ENCODE data around the gene ZNF69.
"Not testable (repeated sequence)": the region's sequence is repeated elsewhere in the genome, so short reads cannot be mapped to it uniquely, and the experiment has no call there.

ZNF69 gene

GRCh38 chr19:11887611-11888531 lies at the start of gene ZNF69:
Gene ZNF69 (plus strand): TSS chr19:11887782. CDS start chr19:11887924, 142 bp downstream.
- peak; percentile 29 for DNase-seq

- no peak for DNase-seq
These were observed 43.9 kb upstream of the ZNF69 start for GRCh38 chr19:11843722-11844121.

- not testable (repeated sequence) for DNase-seq
These were observed 40.0 kb upstream of the ZNF69 start for GRCh38 chr19:11847615-11848014.

DNA sequence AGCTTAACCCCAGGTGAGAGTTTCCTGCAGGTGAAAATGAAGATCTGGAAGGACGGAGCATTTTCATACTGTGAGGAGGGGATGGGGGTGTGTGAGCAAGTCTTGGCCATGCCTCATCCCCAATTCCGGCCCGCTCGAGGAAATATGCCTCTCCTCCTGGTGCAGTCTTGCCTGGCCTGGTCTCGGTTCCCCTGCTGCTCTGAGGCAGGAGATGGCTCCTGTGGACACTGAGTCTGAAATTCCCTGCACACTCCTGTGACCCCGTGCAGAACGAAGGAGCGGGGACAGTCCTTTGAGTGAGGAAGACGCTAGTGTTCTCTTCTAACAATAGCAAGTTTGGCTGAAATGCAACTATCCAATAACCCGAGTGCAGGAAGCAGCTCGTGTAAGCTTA lies 39.4 kb upstream of the ZNF69 start:
- no peak for DNase-seq

DNA sequence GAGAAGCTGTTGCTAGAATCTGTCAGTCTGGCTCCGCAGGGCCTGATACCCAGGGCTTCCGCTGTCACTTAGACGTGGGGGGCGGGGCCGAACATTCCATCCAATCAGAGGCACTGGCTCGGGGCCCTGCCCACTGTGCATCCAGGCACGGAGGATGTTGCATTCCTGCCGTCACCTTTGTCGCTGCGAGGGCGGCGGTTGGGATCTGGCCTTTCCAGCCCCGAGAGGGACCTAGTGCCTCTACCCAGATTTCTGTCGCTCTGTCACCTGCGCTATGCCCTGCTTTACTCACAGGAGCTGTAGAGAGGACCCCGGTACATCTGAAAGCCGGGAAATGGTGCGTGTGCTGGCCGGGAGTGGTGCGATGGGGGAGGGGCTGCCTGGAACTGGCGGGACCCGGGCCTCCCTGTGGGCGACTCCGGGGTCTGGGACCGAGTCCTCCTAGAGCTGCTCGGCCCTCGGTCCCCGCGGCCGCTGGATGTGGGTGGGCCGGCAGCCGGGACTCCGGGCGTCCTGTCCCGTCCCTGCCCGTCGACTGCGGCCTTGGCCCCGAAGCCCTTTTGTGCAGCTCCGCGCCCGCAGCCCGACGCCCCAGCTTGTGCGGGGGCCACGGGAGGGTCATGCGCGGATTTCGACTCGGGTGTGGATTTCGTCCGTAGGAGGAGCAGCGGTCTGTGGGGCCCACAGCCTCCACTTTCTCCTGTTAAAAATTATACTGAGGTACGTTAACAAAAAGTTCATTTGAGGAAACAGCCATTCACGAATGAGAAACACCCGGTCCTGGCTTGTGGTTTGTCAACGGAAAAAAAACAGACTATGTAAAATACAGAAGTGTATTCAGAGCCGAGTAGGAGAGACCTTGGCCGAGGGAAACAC lies 38.8 kb upstream of the ZNF69 start, which contains the start of gene ZNF439:
Gene ZNF439 (plus strand): TSS at position 133 of the 876 bp plus-strand sequence. CDS start 142 bp downstream, at position 275.
- peak; percentile 81 for DNase-seq

GRCh38 chr19:11850289-11850688 lies 37.3 kb upstream of the ZNF69 start:
- not testable (repeated sequence) for DNase-seq

GRCh38 chr19:11853358-11853757 lies 34.2 kb upstream of the ZNF69 start:
- no peak for DNase-seq

DNA sequence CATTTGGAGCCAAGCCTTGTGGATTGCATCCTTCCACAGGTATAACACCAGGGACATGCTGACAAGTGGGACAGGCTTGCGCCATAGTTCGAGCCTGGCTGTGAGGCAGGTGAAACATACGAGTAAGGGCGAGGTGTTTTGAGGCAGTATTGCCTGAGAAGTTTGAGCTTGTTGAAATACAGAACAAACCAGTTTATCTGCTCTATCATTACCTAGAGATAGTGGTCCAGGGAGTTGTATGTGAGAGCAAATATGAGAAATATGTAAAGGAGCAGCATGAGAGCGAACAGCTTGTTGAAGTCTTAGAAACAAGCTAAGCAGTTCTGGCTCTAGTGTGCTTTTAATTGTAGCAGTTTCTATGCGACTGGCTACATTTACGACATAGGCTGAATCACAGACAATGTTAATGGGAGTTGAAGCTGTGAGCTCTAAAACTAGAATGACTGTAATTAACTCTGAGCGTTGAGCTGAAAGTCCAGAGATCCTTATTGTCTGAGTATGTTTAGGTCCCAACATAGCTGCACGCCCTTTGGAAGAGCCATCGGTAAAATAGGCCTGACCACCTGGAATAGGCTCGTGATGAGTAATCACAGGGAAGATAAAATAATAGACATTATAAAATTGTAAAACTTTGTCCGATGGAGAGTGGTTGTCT lies 30.9 kb upstream of the ZNF69 start:
- DNase-seq = no peak

- no peak for DNase-seq
These were observed 26.9 kb upstream of the ZNF69 start for GRCh38 chr19:11860721-11861120.

GRCh38 chr19:11861301-11861700 lies 26.3 kb upstream of the ZNF69 start:
- DNase-seq = no peak

DNA sequence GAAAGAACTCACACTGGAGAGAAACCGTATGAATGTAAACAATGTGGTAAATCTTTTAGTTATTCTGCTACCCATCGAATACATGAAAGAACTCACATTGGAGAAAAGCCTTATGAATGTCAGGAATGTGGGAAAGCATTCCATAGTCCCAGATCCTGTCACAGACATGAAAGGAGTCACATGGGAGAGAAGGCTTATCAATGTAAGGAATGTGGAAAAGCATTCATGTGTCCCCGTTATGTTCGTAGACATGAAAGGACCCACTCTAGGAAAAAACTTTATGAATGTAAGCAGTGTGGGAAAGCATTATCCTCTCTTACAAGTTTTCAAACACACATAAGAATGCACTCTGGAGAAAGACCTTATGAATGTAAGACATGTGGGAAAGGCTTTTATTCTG lies 19.8 kb upstream of the ZNF69 start:
- not testable (repeated sequence) for DNase-seq

DNA sequence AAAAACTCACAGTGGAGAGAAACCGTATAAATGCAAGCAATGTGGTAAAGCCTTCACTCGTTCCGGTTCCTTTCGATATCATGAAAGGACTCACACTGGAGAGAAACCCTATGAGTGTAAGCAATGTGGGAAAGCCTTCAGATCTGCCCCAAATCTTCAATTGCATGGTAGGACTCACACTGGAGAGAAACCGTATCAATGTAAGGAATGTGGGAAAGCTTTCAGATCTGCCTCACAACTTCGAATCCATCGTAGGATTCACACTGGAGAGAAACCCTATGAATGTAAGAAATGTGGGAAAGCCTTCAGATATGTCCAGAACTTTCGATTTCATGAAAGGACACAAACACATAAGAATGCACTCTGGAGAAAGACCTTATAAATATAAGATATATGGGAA lies 19.4 kb upstream of the ZNF69 start:
- DNase-seq = no peak

- DNase-seq = no peak
These were observed 15.0 kb upstream of the ZNF69 start for GRCh38 chr19:11872624-11873023.

- no peak for DNase-seq
These were observed 13.8 kb upstream of the ZNF69 start for GRCh38 chr19:11873762-11874161.

DNA sequence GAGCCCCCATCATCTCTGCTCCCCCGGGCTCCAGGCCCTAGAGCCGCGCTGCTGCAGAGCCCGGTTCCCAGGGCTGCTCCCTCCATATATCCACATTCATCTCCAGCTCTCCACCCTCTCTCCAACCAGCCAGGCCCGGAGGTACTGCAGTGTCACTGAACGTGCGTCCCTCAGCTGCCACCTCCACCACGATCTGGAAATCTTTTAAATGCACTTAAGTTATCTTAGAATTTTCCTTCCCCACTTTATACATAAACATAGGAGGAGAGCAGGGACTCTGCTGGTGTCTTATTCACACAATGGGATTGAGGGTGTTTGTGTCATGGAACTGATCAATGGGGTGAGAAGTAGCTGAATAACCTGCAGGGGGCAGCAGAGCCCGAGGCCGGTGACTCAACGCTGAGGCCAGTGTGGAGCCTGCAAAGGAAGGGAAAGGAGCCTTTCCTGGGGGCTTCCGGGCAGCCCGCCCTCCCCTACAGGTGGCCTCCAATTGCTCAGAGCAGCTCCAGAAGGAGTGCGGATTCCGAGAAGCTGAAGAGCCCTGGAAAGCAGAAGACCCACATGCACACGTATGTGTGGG lies 7.8 kb upstream of the ZNF69 start:
- DNase-seq = not testable (repeated sequence)

DNA sequence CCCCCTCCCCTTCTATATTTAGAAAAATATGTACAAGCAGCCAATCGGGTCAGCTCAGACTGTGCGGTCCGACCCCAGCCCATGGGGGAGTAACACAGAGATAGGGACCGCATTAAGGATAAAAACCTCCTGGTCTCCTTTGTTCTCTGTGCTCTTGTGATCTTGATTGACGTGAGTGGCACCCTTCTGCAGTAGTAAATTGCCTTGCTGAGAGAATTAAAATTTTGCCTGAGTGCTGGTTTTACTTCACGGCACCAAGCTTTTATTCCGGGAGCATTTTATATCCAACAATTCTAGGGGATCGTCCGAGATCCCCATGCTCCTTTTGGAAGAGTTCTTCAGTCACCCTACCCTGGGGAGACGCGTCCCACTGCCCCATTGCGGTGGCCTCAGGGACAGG lies 7.0 kb upstream of the ZNF69 start:
- DNase-seq = no peak

GRCh38 chr19:11881151-11881800 lies 6.3 kb upstream of the ZNF69 start:
- peak; percentile 56 for DNase-seq

GRCh38 chr19:11882606-11883005 lies 5.0 kb upstream of the ZNF69 start:
- no peak for DNase-seq

- DNase-seq = no peak
These were observed 360 bp upstream of the ZNF69 start for GRCh38 chr19:11887234-11887610.

- DNase-seq = not testable (repeated sequence)
These were observed 2.3 kb downstream of the ZNF69 start for GRCh38 chr19:11889901-11890300.

DNA sequence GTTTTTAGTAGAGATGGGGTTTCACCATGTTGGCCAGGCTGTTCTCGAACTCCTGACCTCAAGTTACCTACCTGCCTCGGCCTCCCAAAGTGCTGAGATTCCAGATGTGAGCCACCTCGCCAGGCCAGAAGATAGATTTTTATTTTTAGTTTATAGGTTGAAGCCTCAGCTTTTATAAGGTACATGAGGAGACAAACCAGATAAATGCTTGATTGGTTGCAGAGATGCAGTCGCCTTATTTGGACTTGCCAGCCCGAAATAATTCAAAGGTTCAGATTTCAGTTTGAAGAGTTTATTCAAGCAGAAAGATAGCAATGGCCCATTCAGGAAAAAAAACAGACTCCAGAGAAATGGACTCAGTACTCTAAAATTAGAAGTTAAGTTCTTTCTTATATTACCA lies 3.1 kb downstream of the ZNF69 start:
- no peak for DNase-seq

DNA sequence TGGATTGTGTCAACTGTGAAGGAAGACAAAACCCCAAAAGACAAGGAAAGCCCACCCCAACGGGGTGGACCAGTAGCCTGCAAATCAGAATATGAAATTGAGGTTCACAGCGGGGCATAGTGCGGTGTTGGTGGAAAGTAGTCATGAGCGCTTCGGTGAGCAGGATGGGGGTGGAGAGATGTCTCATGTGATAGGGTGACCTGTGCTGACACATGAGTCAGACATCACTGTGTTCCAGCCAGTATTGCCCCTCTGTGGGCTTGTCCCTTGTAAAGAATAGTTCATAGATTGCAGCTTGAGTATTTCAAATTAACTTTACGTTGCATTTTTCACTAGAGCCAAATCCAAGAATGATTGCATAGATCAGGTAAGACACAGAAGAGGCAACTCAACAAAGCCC lies 7.3 kb downstream of the ZNF69 start:
- DNase-seq = no peak
